ENCODE measurements around the gene MTFR1L.

GRCh38 chr1:25870614-25871013 is 50.9 kb downstream of the MTFR1L start:
- TF ChIP-seq CTCF (IDR thresholded peaks at IDR 0.05), result no peak
- TF ChIP-seq POLR2A (IDR thresholded peaks at IDR 0.05), result no peak
